Right cardiac atrium (tissue), 5 donors: Measurements from ENCODE around the gene LETM1. TPM values are rescaled to one million over a fixed set of nuclear protein-coding genes. Genes with fewer than 3 reads are reported as not detected.
A peak's percentile ranks its signal among the peaks of the same experiment; 100 is the strongest.

ENCODE experiments used
- ATAC-seq, 2 donors: fragments of 200-7000 bp; cut with Tn5 transposase; one replicate each; pipeline versions ENCODE4 v1.8.0 to v1.9.1; 2020; ENCODE audit warnings: moderate library complexity in 2 of 2, mild to moderate bottlenecking in 1 of 2
- DNase-seq, 3 donors: peaks; one replicate each; pipeline ENCODE4 v3.0.0-alpha.2; 2020
- H3K27ac ChIP-seq: one replicate; pipeline ENCODE4 v1.5.1; 2013; ENCODE audit warnings: mild to moderate bottlenecking, low read length, control low read depth, moderate library complexity
- H3K27me3 ChIP-seq: one replicate; pipeline ENCODE4 v1.6.1; 2013; ENCODE audit not compliant: control insufficient read depth, insufficient read depth
- H3K4me1 ChIP-seq: one replicate; pipeline ENCODE4 v1.6.1; 2013; ENCODE audit warnings: low read length; ENCODE audit not compliant: control insufficient read depth, insufficient read depth
- H3K4me3 ChIP-seq: one replicate; pipeline ENCODE4 v1.5.1; 2013; ENCODE audit warnings: low read length, control low read depth
- H3K9me3 ChIP-seq: one replicate; pipeline ENCODE4 v1.6.1; 2013; ENCODE audit warnings: low read length; ENCODE audit not compliant: control insufficient read depth
- WGBS: extraction: QIAGEN DNeasy Blood & Tissue Kit; methylation state at CpG from one replicate; pipeline ENCODE4 v1.1.7; 2013; 5-methylcytosine and 5-hydroxymethylcytosine counted together
- intact Hi-C, 4 donors: fragments of 100-400 bp; cut with DNase I; formaldehyde crosslinking; loops; one replicate each; pipeline versions ENCODE4 v1.11.0 to v1.14.0; 2022 to 2023
- long read RNA-seq, 4 donors: library from polyadenylated mRNA; unstranded; transcript quantifications; one replicate each; pipeline ENCODE4 v2.0.0, GENCODE V29; 2020 to 2021
- polyA plus RNA-seq: library from polyadenylated mRNA; stranded (reverse); fragments of 200-250 nt; gene quantifications from one replicate; pipeline ENCODE4 v1.2.3, GENCODE V29; 2013
- total RNA-seq, 4 donors: library from RNA; stranded (reverse); fragmentation: NEBNext Ultra II Directional; extraction: Animal tissue kit (Norgen Biotek cat#: 25700); gene quantifications; one replicate each; pipeline ENCODE4 v1.2.1, GENCODE V29; 2021
- donor health status: healthy with polysubstance abuse.
- donor health status: DM: no; HTN: yes; CAD: no.
- donor health status: DM: no; HTN: no; CAD: no.
- donor health status: DM: no; HTN: yes; CAD: no; lungs with severe emphysema.
- donor health status: DM: yes; HTN: yes; CAD: no.

LETM1 gene
- total RNA-seq (10 to 100 TPM; 36.2 to 41.7 (median 38.4) TPM), polyA plus RNA-seq (19.3 TPM)
- long read RNA-seq, donor 1, full-length matches to known transcripts: 57 of 107 reads
- long read RNA-seq, donor 1, partial matches to known transcripts: 25 of 107 reads
- long read RNA-seq, donor 1, other reads (novel, unspliced or antisense): 25 of 107 reads
- long read RNA-seq, donor 2, full-length matches to known transcripts: 37 of 56 reads
- long read RNA-seq, donor 2, partial matches to known transcripts: 9 of 56 reads
- long read RNA-seq, donor 2, other reads (novel, unspliced or antisense): 10 of 56 reads
- long read RNA-seq, donor 3, full-length matches to known transcripts: 70 of 156 reads
- long read RNA-seq, donor 3, partial matches to known transcripts: 56 of 156 reads
- long read RNA-seq, donor 3, other reads (novel, unspliced or antisense): 30 of 156 reads
- long read RNA-seq, donor 4, full-length matches to known transcripts: 19 of 40 reads
- long read RNA-seq, donor 4, partial matches to known transcripts: 13 of 40 reads
- long read RNA-seq, donor 4, other reads (novel, unspliced or antisense): 8 of 40 reads

- peaks cover 7% of the 10 kb centered on the region for H3K4me1 ChIP-seq
- no peaks in the 10 kb centered on the region for H3K9me3 ChIP-seq
- no peaks in the 10 kb centered on the region for H3K27me3 ChIP-seq
- H3K4me3 ChIP-seq: peak within 1 kb of the TSS; percentile 58
- peak; percentile 96 to 99 (median 98) for DNase-seq
- ATAC-seq: peak; percentile 97 to 98
- WGBS: under 1% methylated on average over 107 of the region's 107 CpGs
- H3K27ac ChIP-seq: peak within 1 kb of the TSS; percentile 47
- intact Hi-C loops: no loop called here
Observed at GRCh38 chr4:1856071-1856942, at the start of gene LETM1. Gene LETM1 (minus strand): TSS chr4:1856156. CDS start chr4:1855950, 206 bp downstream.

DNA sequence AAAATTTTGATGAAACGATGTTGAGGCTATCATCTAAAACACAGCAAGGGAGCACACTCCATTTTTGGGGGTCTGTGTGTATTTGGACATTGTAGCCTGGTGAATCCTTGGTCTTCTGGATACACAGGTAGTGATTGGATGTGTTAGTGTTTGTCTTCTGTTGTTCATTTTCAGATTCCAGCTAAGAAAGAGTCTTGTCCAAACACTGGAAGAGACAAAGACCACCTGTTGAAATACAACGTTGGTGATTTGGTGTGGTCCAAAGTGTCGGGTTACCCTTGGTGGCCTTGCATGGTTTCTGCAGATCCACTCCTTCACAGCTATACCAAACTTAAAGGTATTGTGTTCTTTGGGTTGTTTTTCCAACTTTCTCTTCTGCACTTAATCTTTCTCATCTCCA, 48.1 kb upstream of the LETM1 start:
- no peak for ATAC-seq

DNA sequence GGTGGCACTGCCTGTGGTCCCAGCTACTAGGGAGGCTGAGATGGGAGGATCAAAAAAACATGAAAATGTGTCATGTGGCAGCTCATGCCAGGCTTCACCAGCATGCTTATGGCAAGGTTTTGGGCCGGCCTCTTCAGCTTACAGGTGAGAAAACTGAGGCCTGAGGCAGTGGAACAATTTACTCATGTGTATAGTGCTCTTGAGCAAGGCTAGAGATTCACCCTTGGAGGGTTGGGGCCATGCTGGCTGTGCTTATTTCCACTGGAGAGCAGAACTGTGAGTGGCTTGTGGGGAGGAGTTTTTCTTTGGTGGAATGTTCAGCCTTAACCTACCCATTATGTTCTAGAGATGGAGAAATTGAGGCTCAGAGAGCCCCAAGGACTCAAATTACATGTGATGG, 47.1 kb upstream of the LETM1 start:
- H3K27me3 ChIP-seq: no peaks in the 10 kb centered on the region
- no peak for ATAC-seq
- H3K4me3 ChIP-seq: no peak overlapping the region
- H3K4me1 ChIP-seq: no peaks in the 10 kb centered on the region
- intact Hi-C loops: loop anchor here in 1 of 4 donors (10.0 kb wide), 1 partner anchor 88 kb away; no protein-coding TSS in a partner anchor
- DNase-seq: no peak
- H3K9me3 ChIP-seq: no peaks in the 10 kb centered on the region
- 93% methylated on average over 1 of the region's 1 CpG for WGBS
- no peak overlapping the region for H3K27ac ChIP-seq

More for the DNA sequence above, 48.1 kb upstream of the LETM1 start:
- no peaks in the 10 kb centered on the region for H3K9me3 ChIP-seq
- no peak overlapping the region for H3K4me3 ChIP-seq
- H3K4me1 ChIP-seq: no peaks in the 10 kb centered on the region
- H3K27ac ChIP-seq: no peak overlapping the region
- no peaks in the 10 kb centered on the region for H3K27me3 ChIP-seq
- intact Hi-C loops: loop anchor here in 1 of 4 donors (10.0 kb wide), 1 partner anchor 89 kb away; no protein-coding TSS in a partner anchor
- no peak for DNase-seq
- 81% methylated on average over 3 of the region's 3 CpGs for WGBS

GRCh38 chr4:1902243-1902642, 46.3 kb upstream of the LETM1 start:
- ATAC-seq: no peak

DNA sequence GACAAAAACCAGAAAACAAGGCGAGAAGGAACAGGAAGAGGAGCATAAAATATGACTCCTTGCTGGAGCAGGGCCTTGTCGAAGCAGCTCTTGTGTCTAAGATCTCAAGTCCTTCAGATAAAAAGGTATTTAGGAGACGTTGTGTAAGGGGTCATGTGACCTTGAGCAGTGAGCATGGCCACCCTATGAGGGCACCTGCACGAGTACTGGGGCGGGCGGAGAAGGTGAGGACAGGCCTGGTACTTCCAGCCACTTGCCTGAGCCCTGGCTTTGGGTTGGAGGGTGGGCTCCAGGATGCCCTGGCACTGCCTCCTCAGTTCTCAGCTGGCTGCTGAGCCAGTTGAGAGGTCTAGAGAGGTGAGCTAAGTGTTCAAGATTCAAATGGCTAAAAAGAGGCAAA, 45.2 kb upstream of the LETM1 start:
- Histone ChIP-seq H3K4me3 (no peak overlapping the region), H3K27ac (no peak overlapping the region), H3K9me3 (no peaks in the 10 kb centered on the region), H3K27me3 (no peaks in the 10 kb centered on the region), H3K4me1 (no peaks in the 10 kb centered on the region)
- ATAC-seq (no peak), DNase-seq (no peak)
- intact Hi-C loops: loop anchor here in 1 of 4 donors (10.0 kb wide), 1 partner anchor 86 kb away; no protein-coding TSS in a partner anchor
- WGBS: 77% methylated on average over 6 of the region's 6 CpGs

More at GRCh38 chr4:1902243-1902642, 46.3 kb upstream of the LETM1 start:
- intact Hi-C loops: loop anchor here in 1 of 4 donors (10.0 kb wide), 1 partner anchor 87 kb away; no protein-coding TSS in a partner anchor
- H3K27ac ChIP-seq: no peak overlapping the region
- no peak for DNase-seq
- no peaks in the 10 kb centered on the region for H3K27me3 ChIP-seq
- H3K9me3 ChIP-seq: no peaks in the 10 kb centered on the region
- 85% methylated on average over 2 of the region's 2 CpGs for WGBS
- H3K4me3 ChIP-seq: no peak overlapping the region
- H3K4me1 ChIP-seq: no peaks in the 10 kb centered on the region

- Histone ChIP-seq H3K4me3 (no peak overlapping the region), H3K27ac (no peak overlapping the region), H3K4me1 (no peaks in the 10 kb centered on the region), H3K9me3 (no peaks in the 10 kb centered on the region), H3K27me3 (no peaks in the 10 kb centered on the region)
- intact Hi-C loops: loop anchor here in 1 of 4 donors (10.0 kb wide), 1 partner anchor 86 kb away; no protein-coding TSS in a partner anchor
- DNase-seq (no peak), ATAC-seq (no peak)
- WGBS: 83% methylated on average over 16 of the region's 16 CpGs
Observed at GRCh38 chr4:1900624-1901023, 44.7 kb upstream of the LETM1 start.

- H3K9me3 ChIP-seq: no peaks in the 10 kb centered on the region
- ATAC-seq (no peak), DNase-seq (no peak)
- no peak overlapping the region for H3K4me3 ChIP-seq
- intact Hi-C loops: loop anchor here in 1 of 4 donors (10.0 kb wide), 1 partner anchor 85 kb away; no protein-coding TSS in a partner anchor
- H3K4me1 ChIP-seq: no peaks in the 10 kb centered on the region
- H3K27me3 ChIP-seq: no peaks in the 10 kb centered on the region
- H3K27ac ChIP-seq: no peak overlapping the region
Observed at GRCh38 chr4:1900087-1900433, 44.1 kb upstream of the LETM1 start.

- H3K4me1 ChIP-seq: no peaks in the 10 kb centered on the region
- H3K9me3 ChIP-seq: no peaks in the 10 kb centered on the region
- H3K27me3 ChIP-seq: no peaks in the 10 kb centered on the region
- 26% methylated on average over 15 of the region's 15 CpGs for WGBS
- ATAC-seq: peak; percentile 85 to 91
- no peak overlapping the region for H3K4me3 ChIP-seq
- DNase-seq: peak; percentile 61 to 78 (median 77)
- intact Hi-C loops: loop anchor here (5.0 to 10.0 kb wide), 4 partner anchors 85 to 152 kb away; no protein-coding TSS in a partner anchor
- H3K27ac ChIP-seq: no peak overlapping the region
Observed at GRCh38 chr4:1899149-1900086, 43.5 kb upstream of the LETM1 start.

GRCh38 chr4:1898681-1899080, 42.7 kb upstream of the LETM1 start:
- Histone ChIP-seq H3K4me3 (no peak overlapping the region), H3K27me3 (no peaks in the 10 kb centered on the region), H3K27ac (no peak overlapping the region), H3K4me1 (no peaks in the 10 kb centered on the region), H3K9me3 (no peaks in the 10 kb centered on the region)
- no peak for DNase-seq
- 90% methylated on average over 1 of the region's 1 CpG for WGBS
- ATAC-seq: no peak
- intact Hi-C loops: loop anchor here (5.0 to 10.0 kb wide), 4 partner anchors 84 to 151 kb away; no protein-coding TSS in a partner anchor

GRCh38 chr4:1898007-1898406, 42.1 kb upstream of the LETM1 start:
- no peak for ATAC-seq
- Histone ChIP-seq H3K4me3 (no peak overlapping the region), H3K27ac (no peak overlapping the region), H3K4me1 (no peaks in the 10 kb centered on the region), H3K9me3 (no peaks in the 10 kb centered on the region), H3K27me3 (no peaks in the 10 kb centered on the region)
- no peak for DNase-seq
- intact Hi-C loops: loop anchor here (5.0 to 10.0 kb wide), 4 partner anchors 83 to 151 kb away; no protein-coding TSS in a partner anchor
- WGBS: 98% methylated on average over 6 of the region's 6 CpGs
